ENCODE measurements around the gene EXOSC9. TPM values are rescaled to one million over a fixed set of nuclear protein-coding genes. Genes with fewer than 3 reads are reported as not detected.

EXOSC9 gene
- total RNA-seq, 3 donors from 2014 or later, result 12.5 to 16.0 (median 12.6) TPM

GRCh38 chr4:121764702-121765367 lies 36.3 kb upstream of the EXOSC9 start, which contains the start of gene SMIM43:
TSS of gene SMIM43 (minus strand) at chr4:121765164. CDS start at chr4:121765105, 59 bp downstream.
- no peak within 1 kb of the TSS for H3K4me3 ChIP-seq
- no peak for DNase-seq
- ATAC-seq, result peak; percentile 18
- TF ChIP-seq CTCF (IDR thresholded peaks at IDR 0.05), result no peak
- intact Hi-C loops (cut with DNase I, micrococcal nuclease), result no loop called here
- peaks cover 4% of the 10 kb centered on the region for H3K4me1 ChIP-seq (ENCODE audit: low read depth)
- H3K36me3 ChIP-seq (ENCODE audit: low read depth), result no peaks in the 10 kb centered on the region
- H3K9me3 ChIP-seq, result no peaks in the 10 kb centered on the region

- H3K4me3 ChIP-seq, result no peak overlapping the region
- intact Hi-C loops (cut with DNase I, micrococcal nuclease), result no loop called here
Measured at GRCh38 chr4:121765368-121765705, 35.8 kb upstream of the EXOSC9 start.

GRCh38 chr4:121765971-121766538 lies 35.1 kb upstream of the EXOSC9 start:
- Histone ChIP-seq H3K36me3 (ENCODE audit: low read depth) (no peaks in the 10 kb centered on the region), H3K9me3 (no peaks in the 10 kb centered on the region), H3K4me3 (no peak overlapping the region), H3K4me1 (ENCODE audit: low read depth) (peaks cover 4% of the 10 kb centered on the region)
- TF ChIP-seq CTCF (IDR thresholded peaks at IDR 0.05), result no peak
- no peak for ATAC-seq
- intact Hi-C loops (cut with DNase I, micrococcal nuclease), result no loop called here
- DNase-seq, result no peak

More at GRCh38 chr4:121765368-121765705, 35.8 kb upstream of the EXOSC9 start:
- TF ChIP-seq CTCF (IDR thresholded peaks at IDR 0.05), result no peak
- no peaks in the 10 kb centered on the region for H3K36me3 ChIP-seq (ENCODE audit: low read depth)
- peaks cover 4% of the 10 kb centered on the region for H3K4me1 ChIP-seq (ENCODE audit: low read depth)
- ATAC-seq, result no peak
- DNase-seq, result no peak
- H3K9me3 ChIP-seq, result no peaks in the 10 kb centered on the region

GRCh38 chr4:121767166-121767565 lies 34.0 kb upstream of the EXOSC9 start:
- Histone ChIP-seq H3K36me3 (ENCODE audit: low read depth) (no peaks in the 10 kb centered on the region), H3K9me3 (no peaks in the 10 kb centered on the region), H3K4me1 (ENCODE audit: low read depth) (peaks cover 4% of the 10 kb centered on the region), H3K4me3 (no peak overlapping the region)
- ATAC-seq (no peak), DNase-seq (no peak)
- no peak for TF ChIP-seq CTCF (IDR thresholded peaks at IDR 0.05)
- intact Hi-C loops (cut with DNase I, micrococcal nuclease), result no loop called here

GRCh38 chr4:121769341-121769740 lies 31.8 kb upstream of the EXOSC9 start:
- H3K4me1 ChIP-seq (ENCODE audit: low read depth), result peaks cover 4% of the 10 kb centered on the region
- no peak overlapping the region for H3K4me3 ChIP-seq
- no peaks in the 10 kb centered on the region for H3K36me3 ChIP-seq (ENCODE audit: low read depth)
- ATAC-seq (no peak), DNase-seq (no peak)
- no peaks in the 10 kb centered on the region for H3K9me3 ChIP-seq
- intact Hi-C loops (cut with DNase I, micrococcal nuclease), result no loop called here
- no peak for TF ChIP-seq CTCF (IDR thresholded peaks at IDR 0.05)

Measured in mucosa of descending colon (tissue), 3 donors.